ENCODE measurements around the gene CABCOCO1.
A peak's percentile ranks its signal among the peaks of the same experiment; 100 is the strongest.

CABCOCO1 gene

DNA sequence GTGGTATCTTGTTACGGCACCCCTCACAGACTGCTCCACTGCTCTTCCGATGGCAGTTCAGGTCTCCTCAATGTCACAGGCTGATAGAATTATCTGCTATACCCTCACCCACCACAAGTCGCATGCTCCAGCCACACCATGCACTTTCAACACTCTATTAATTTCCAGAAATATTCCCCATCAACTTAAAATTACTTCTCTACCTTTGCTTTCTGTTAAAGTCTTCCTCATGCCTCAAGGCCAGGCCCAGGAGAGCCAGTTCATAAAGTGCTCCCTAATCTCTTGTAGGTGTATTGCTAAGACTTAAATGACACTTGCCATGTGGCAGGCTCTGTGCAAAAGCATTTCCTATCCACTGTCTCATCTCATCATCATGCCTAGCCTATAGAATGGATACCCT is 132.8 kb downstream of the CABCOCO1 start:
- TF ChIP-seq, protein P1, sequence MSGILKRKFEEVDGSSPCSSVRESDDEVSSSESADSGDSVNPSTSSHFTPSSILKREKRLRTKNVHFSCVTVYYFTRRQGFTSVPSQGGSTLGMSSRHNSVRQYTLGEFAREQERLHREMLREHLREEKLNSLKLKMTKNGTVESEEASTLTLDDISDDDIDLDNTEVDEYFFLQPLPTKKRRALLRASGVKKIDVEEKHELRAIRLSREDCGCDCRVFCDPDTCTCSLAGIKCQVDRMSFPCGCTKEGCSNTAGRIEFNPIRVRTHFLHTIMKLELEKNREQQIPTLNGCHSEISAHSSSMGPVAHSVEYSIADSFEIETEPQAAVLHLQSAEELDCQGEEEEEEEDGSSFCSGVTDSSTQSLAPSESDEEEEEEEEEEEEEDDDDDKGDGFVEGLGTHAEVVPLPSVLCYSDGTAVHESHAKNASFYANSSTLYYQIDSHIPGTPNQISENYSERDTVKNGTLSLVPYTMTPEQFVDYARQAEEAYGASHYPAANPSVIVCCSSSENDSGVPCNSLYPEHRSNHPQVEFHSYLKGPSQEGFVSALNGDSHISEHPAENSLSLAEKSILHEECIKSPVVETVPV (CRISPR knock-in tag; IDR thresholded peaks at IDR 0.05): no peak
- TF ChIP-seq RARB (CRISPR knock-in tag; IDR thresholded peaks at IDR 0.05): no peak
- TF ChIP-seq CSDC2 (CRISPR knock-in tag; IDR thresholded peaks at IDR 0.05): no peak
- no peak for TF ChIP-seq ZFP3 (CRISPR knock-in tag; IDR thresholded peaks at IDR 0.05)
- no peak for TF ChIP-seq SNAI2 (CRISPR knock-in tag; IDR thresholded peaks at IDR 0.05)
- no peak for TF ChIP-seq GLIS3 (CRISPR knock-in tag; IDR thresholded peaks at IDR 0.05)
- TF ChIP-seq ZNF565 (CRISPR knock-in tag; conservative IDR thresholded peaks at IDR 0.05; ENCODE audit: low read depth): no peak
- no peak for TF ChIP-seq ZNF70 (CRISPR knock-in tag; IDR thresholded peaks at IDR 0.05)
- TF ChIP-seq PPARA (CRISPR knock-in tag; IDR thresholded peaks at IDR 0.05; ENCODE audit: borderline replicate concordance): no peak
- TF ChIP-seq TOX (CRISPR knock-in tag; IDR thresholded peaks at IDR 0.05; ENCODE audit: borderline replicate concordance): no peak
- TF ChIP-seq, protein P2, sequence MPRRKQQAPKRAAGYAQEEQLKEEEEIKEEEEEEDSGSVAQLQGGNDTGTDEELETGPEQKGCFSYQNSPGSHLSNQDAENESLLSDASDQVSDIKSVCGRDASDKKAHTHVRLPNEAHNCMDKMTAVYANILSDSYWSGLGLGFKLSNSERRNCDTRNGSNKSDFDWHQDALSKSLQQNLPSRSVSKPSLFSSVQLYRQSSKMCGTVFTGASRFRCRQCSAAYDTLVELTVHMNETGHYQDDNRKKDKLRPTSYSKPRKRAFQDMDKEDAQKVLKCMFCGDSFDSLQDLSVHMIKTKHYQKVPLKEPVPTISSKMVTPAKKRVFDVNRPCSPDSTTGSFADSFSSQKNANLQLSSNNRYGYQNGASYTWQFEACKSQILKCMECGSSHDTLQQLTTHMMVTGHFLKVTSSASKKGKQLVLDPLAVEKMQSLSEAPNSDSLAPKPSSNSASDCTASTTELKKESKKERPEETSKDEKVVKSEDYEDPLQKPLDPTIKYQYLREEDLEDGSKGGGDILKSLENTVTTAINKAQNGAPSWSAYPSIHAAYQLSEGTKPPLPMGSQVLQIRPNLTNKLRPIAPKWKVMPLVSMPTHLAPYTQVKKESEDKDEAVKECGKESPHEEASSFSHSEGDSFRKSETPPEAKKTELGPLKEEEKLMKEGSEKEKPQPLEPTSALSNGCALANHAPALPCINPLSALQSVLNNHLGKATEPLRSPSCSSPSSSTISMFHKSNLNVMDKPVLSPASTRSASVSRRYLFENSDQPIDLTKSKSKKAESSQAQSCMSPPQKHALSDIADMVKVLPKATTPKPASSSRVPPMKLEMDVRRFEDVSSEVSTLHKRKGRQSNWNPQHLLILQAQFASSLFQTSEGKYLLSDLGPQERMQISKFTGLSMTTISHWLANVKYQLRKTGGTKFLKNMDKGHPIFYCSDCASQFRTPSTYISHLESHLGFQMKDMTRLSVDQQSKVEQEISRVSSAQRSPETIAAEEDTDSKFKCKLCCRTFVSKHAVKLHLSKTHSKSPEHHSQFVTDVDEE (CRISPR knock-in tag; IDR thresholded peaks at IDR 0.05): no peak
- no peak for TF ChIP-seq CREB5 (CRISPR knock-in tag; IDR thresholded peaks at IDR 0.05; ENCODE audit: low read depth)
- no peak for TF ChIP-seq TCF4 (CRISPR knock-in tag; IDR thresholded peaks at IDR 0.05; ENCODE audit: borderline replicate concordance)
- TF ChIP-seq OSR1 (CRISPR knock-in tag; IDR thresholded peaks at IDR 0.05): no peak
- TF ChIP-seq, protein P3, sequence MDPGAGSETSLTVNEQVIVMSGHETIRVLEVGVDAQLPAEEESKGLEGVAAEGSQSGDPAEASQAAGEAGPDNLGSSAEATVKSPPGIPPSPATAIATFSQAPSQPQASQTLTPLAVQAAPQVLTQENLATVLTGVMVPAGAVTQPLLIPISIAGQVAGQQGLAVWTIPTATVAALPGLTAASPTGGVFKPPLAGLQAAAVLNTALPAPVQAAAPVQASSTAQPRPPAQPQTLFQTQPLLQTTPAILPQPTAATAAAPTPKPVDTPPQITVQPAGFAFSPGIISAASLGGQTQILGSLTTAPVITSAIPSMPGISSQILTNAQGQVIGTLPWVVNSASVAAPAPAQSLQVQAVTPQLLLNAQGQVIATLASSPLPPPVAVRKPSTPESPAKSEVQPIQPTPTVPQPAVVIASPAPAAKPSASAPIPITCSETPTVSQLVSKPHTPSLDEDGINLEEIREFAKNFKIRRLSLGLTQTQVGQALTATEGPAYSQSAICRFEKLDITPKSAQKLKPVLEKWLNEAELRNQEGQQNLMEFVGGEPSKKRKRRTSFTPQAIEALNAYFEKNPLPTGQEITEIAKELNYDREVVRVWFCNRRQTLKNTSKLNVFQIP (CRISPR knock-in tag; IDR thresholded peaks at IDR 0.05; ENCODE audit: borderline replicate concordance, low read depth): no peak
- TF ChIP-seq ZFP30 (CRISPR knock-in tag; IDR thresholded peaks at IDR 0.05): no peak
- no peak for TF ChIP-seq ZNF8 (CRISPR knock-in tag; IDR thresholded peaks at IDR 0.05)
- TF ChIP-seq ISL1 (CRISPR knock-in tag; IDR thresholded peaks at IDR 0.05): no peak
- TF ChIP-seq ZC3H10 (CRISPR knock-in tag; IDR thresholded peaks at IDR 0.05): no peak
- no peak for TF ChIP-seq ESRRG (CRISPR knock-in tag; IDR thresholded peaks at IDR 0.05)
- ATAC-seq: peak; percentile 38; the same call in 1 of the 3 replicates

DNA sequence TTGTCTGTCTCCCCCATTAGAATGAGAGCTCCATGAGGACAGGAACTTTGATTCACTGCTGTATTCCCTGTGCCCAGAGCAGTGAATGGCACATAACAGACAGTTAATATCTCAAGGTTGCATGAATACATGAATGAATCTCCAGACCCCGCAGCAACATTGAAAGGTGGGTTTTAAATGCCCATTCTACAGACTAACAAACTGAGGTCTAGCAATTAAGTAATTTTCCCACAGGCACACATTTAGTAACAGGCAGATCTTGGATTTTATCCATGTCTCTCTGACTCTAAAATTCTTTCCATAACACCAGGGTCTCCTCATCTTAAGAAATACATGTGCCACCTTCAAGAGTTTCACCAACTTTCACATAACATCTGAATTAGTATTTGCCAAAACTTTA is 134.1 kb downstream of the CABCOCO1 start:
- ATAC-seq: no peak
- TF ChIP-seq OSR1 (CRISPR knock-in tag; IDR thresholded peaks at IDR 0.05) (no peak), ZNF8 (CRISPR knock-in tag; IDR thresholded peaks at IDR 0.05) (no peak), PPARA (CRISPR knock-in tag; IDR thresholded peaks at IDR 0.05; ENCODE audit: borderline replicate concordance) (no peak), ZNF565 (CRISPR knock-in tag; conservative IDR thresholded peaks at IDR 0.05; ENCODE audit: low read depth) (no peak), CSDC2 (CRISPR knock-in tag; IDR thresholded peaks at IDR 0.05) (no peak), ZFP30 (CRISPR knock-in tag; IDR thresholded peaks at IDR 0.05) (no peak), ZFP3 (CRISPR knock-in tag; IDR thresholded peaks at IDR 0.05) (no peak), PATZ1 (CRISPR knock-in tag; IDR thresholded peaks at IDR 0.05; ENCODE audit: borderline replicate concordance) (no peak), GLIS3 (CRISPR knock-in tag; IDR thresholded peaks at IDR 0.05) (no peak), TCF4 (CRISPR knock-in tag; IDR thresholded peaks at IDR 0.05; ENCODE audit: borderline replicate concordance) (no peak), TOX (CRISPR knock-in tag; IDR thresholded peaks at IDR 0.05; ENCODE audit: borderline replicate concordance) (no peak), ISL1 (CRISPR knock-in tag; IDR thresholded peaks at IDR 0.05) (no peak), ZC3H10 (CRISPR knock-in tag; IDR thresholded peaks at IDR 0.05) (no peak), RARB (CRISPR knock-in tag; IDR thresholded peaks at IDR 0.05) (no peak), BACH2 (CRISPR knock-in tag; IDR thresholded peaks at IDR 0.05; ENCODE audit: borderline replicate concordance) (no peak), SNAI2 (CRISPR knock-in tag; IDR thresholded peaks at IDR 0.05) (no peak)
- TF ChIP-seq, protein P3 (CRISPR knock-in tag; IDR thresholded peaks at IDR 0.05; ENCODE audit: borderline replicate concordance, low read depth): no peak
- TF ChIP-seq, protein P1 (CRISPR knock-in tag; IDR thresholded peaks at IDR 0.05): no peak
- TF ChIP-seq, protein P2 (CRISPR knock-in tag; IDR thresholded peaks at IDR 0.05): no peak

Data from SK-N-SH treated with all-trans-retinoic acid at 6 μM for 48 hours (cell line).